ENCODE results near the gene WDFY3. TPM values are rescaled to one million over a fixed set of nuclear protein-coding genes. Genes with fewer than 3 reads are reported as not detected.
A peak's percentile ranks its signal among the peaks of the same experiment; 100 is the strongest.

Gene WDFY3
- total and polyA plus RNA-seq, 2 experiments from 2014 or later: 7.7 to 55.9 TPM

GRCh38 chr4:84848432-84848831 lies 118.1 kb downstream of the WDFY3 start:
- no peak overlapping the region for H3K4me2 ChIP-seq

DNA sequence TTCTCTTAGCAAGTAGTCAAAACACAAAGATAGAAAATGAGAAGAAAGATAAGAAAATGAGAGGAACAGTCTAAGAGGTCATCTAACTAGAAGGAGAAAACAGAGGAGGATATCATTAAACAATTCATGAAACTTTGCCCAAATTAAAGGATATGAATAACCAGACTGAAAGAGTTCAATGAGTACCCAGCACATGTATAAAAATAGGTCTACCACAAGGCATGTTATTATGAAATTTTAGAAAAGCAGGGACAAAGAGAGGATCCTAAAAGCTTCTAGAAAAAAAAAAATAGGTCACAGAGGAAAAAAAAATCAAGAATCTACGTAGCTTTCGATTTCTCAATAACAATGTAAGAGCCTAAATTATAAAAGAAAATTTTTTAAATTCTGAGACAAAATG lies 118.5 kb downstream of the WDFY3 start:
- H3K27me3 ChIP-seq: no peaks in the 10 kb centered on the region
- H3K4me2 ChIP-seq: no peak overlapping the region
- H3K9me3 ChIP-seq (ENCODE audit: low read depth): no peaks in the 10 kb centered on the region
- no peak overlapping the region for H3K27ac ChIP-seq
- H3K9me2 ChIP-seq (replicated peaks; ENCODE audit: insufficient read depth): no peaks in the 10 kb centered on the region
- no peak overlapping the region for H2AFZ ChIP-seq
- WGBS (ENCODE audit: low lambda C conversion rate, missing lambda C conversion rate): 100% methylated on average over 2 of the region's 2 CpGs
- H3K4me1 ChIP-seq (ENCODE audit: insufficient read depth): no peaks in the 10 kb centered on the region
- no peaks in the 10 kb centered on the region for H3K36me3 ChIP-seq (replicated peaks; ENCODE audit: insufficient read depth, low read depth)
- DNase-seq (ENCODE audit: low spot score): no peak
- H3K79me2 ChIP-seq: peaks cover 3% of the 10 kb centered on the region
- TF ChIP-seq EZH2phosphoT487 (IDR thresholded peaks at IDR 0.05; ENCODE audit: low read depth, severe bottlenecking, unreplicated experiment) (no peak), EZH2 (IDR thresholded peaks at IDR 0.05; ENCODE audit: borderline replicate concordance) (no peak), CTCF (IDR thresholded peaks at IDR 0.05; ENCODE audit: poor library complexity) (no peak)
- no peak overlapping the region for H3K4me3 ChIP-seq
- peaks cover 3% of the 10 kb centered on the region for H4K20me1 ChIP-seq (ENCODE audit: insufficient read depth, poor library complexity, severe bottlenecking)

More at GRCh38 chr4:84848432-84848831, 118.1 kb downstream of the WDFY3 start:
- Histone ChIP-seq H4K20me1 (ENCODE audit: insufficient read depth, poor library complexity, severe bottlenecking) (peaks cover 3% of the 10 kb centered on the region), H3K36me3 (replicated peaks; ENCODE audit: insufficient read depth, low read depth) (no peaks in the 10 kb centered on the region), H3K27me3 (no peaks in the 10 kb centered on the region), H3K27ac (no peak overlapping the region), H3K9me3 (ENCODE audit: low read depth) (no peaks in the 10 kb centered on the region), H3K79me2 (peaks cover 3% of the 10 kb centered on the region), H3K9me2 (replicated peaks; ENCODE audit: insufficient read depth) (no peaks in the 10 kb centered on the region), H3K4me3 (no peak overlapping the region), H3K4me1 (ENCODE audit: insufficient read depth) (no peaks in the 10 kb centered on the region), H2AFZ (no peak overlapping the region)
- 88% methylated on average over 2 of the region's 2 CpGs for WGBS (ENCODE audit: low lambda C conversion rate, missing lambda C conversion rate)
- TF ChIP-seq EZH2phosphoT487 (IDR thresholded peaks at IDR 0.05; ENCODE audit: low read depth, severe bottlenecking, unreplicated experiment) (no peak), CTCF (IDR thresholded peaks at IDR 0.05; ENCODE audit: poor library complexity) (no peak), EZH2 (IDR thresholded peaks at IDR 0.05; ENCODE audit: borderline replicate concordance) (no peak)
- no peak for DNase-seq (ENCODE audit: low spot score)

DNA sequence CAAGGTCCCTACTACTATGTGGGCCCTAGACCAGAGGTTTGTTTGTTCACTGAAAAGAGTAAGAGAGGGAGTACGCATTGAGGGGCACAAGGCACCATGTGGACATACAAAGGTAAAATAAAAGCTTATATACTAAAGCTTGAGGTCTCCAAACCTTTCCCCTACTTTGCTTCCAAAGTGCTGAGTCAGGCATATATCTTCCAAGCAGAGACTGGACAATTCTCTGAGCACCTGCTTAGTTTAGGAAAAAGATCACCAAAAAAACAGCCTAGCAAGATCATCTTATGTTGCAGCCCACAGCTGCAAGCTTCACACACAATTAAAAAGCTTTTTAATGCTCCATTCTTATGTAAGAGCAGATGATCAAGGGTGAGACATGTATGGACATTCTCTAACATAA lies 119.5 kb downstream of the WDFY3 start:
- Histone ChIP-seq H3K9me3 (ENCODE audit: low read depth) (no peaks in the 10 kb centered on the region), H3K4me1 (ENCODE audit: insufficient read depth) (no peaks in the 10 kb centered on the region), H3K9me2 (replicated peaks; ENCODE audit: insufficient read depth) (no peaks in the 10 kb centered on the region), H3K27ac (no peak overlapping the region), H3K79me2 (peaks cover 3% of the 10 kb centered on the region), H3K4me3 (no peak overlapping the region), H2AFZ (no peak overlapping the region), H4K20me1 (ENCODE audit: insufficient read depth, poor library complexity, severe bottlenecking) (peaks cover 3% of the 10 kb centered on the region), H3K36me3 (replicated peaks; ENCODE audit: insufficient read depth, low read depth) (no peaks in the 10 kb centered on the region), H3K27me3 (no peaks in the 10 kb centered on the region), H3K4me2 (no peak overlapping the region)
- WGBS (ENCODE audit: low lambda C conversion rate, missing lambda C conversion rate): 90% methylated on average over 1 of the region's 1 CpG
- no peak for TF ChIP-seq CTCF (IDR thresholded peaks at IDR 0.05; ENCODE audit: poor library complexity)
- DNase-seq (ENCODE audit: low spot score): no peak

GRCh38 chr4:84841435-84841834 lies 125.1 kb downstream of the WDFY3 start:
- Histone ChIP-seq H3K27ac (peak overlapping the region; percentile 2), H3K9me2 (replicated peaks; ENCODE audit: insufficient read depth) (no peaks in the 10 kb centered on the region), H3K36me3 (replicated peaks; ENCODE audit: insufficient read depth, low read depth) (peaks cover 4% of the 10 kb centered on the region), H3K4me1 (ENCODE audit: insufficient read depth) (no peaks in the 10 kb centered on the region), H2AFZ (no peak overlapping the region), H3K4me3 (no peak overlapping the region), H3K4me2 (no peak overlapping the region), H4K20me1 (ENCODE audit: insufficient read depth, poor library complexity, severe bottlenecking) (no peaks in the 10 kb centered on the region), H3K27me3 (no peaks in the 10 kb centered on the region), H3K79me2 (peaks cover 3% of the 10 kb centered on the region), H3K9me3 (ENCODE audit: low read depth) (no peaks in the 10 kb centered on the region)
- no peak for DNase-seq (ENCODE audit: low spot score)
- 79% methylated on average over 1 of the region's 1 CpG for WGBS (ENCODE audit: low lambda C conversion rate, missing lambda C conversion rate)
- no peak for TF ChIP-seq CTCF (IDR thresholded peaks at IDR 0.05; ENCODE audit: poor library complexity)
- TF ChIP-seq EZH2phosphoT487 (IDR thresholded peaks at IDR 0.05; ENCODE audit: low read depth, severe bottlenecking, unreplicated experiment): no peak
- TF ChIP-seq EZH2 (IDR thresholded peaks at IDR 0.05; ENCODE audit: borderline replicate concordance): no peak

Data from hepatocyte (in vitro differentiated cells).